Lower leg skin (tissue), 3 donors: ENCODE measurements around the gene MB21D2.

ENCODE experiments used
- CTCF ChIP-seq, 3 donors: fragments of 450-650 bp; IDR thresholded peaks; one replicate each; pipeline ENCODE4 v1.5.1; 2016; ENCODE audit warnings: antibody characterized with exemption in 3 of 3, mild to moderate bottlenecking in 3 of 3, moderate library complexity in 2 of 3
- POLR2A ChIP-seq, 2 donors: fragments of 450-650 bp; IDR thresholded peaks; one replicate each; pipeline ENCODE4 v1.6.1; 2016 to 2017; ENCODE audit warnings: antibody characterized with exemption in 2 of 2, mild to moderate bottlenecking in 1 of 2, moderate library complexity in 1 of 2

- TF ChIP-seq CTCF (IDR thresholded peaks at IDR 0.05): no peak
- TF ChIP-seq POLR2A (IDR thresholded peaks at IDR 0.05): no peak
Measured at GRCh38 chr3:192857260-192857661, 60.4 kb downstream of the MB21D2 start.
